RWPE2 (cell line): ENCODE measurements around the gene MALRD1.

Experiments
- ATAC-seq: fragments of 200-7000 bp; cut with Tn5 transposase; 3 replicates; pipeline ENCODE4 v1.9.1; 2021; ENCODE audit warnings: low read depth
- DNase-seq: peaks from one replicate; pipeline ENCODE4 v3.0.0-alpha.2; 2020; ENCODE audit warnings: low spot score
- H3K27ac ChIP-seq: fragments of 450-650 bp; 2 replicates; pipeline ENCODE4 v1.5.1; 2017; ENCODE audit warnings: mild to moderate bottlenecking; ENCODE audit not compliant: poor library complexity, severe bottlenecking
- H3K27me3 ChIP-seq: fragments of 250-450 bp; sonication (Bioruptor Pico); 2 replicates; pipeline ENCODE4 v1.5.1; 2021; ENCODE audit warnings: mild to moderate bottlenecking, moderate library complexity; ENCODE audit not compliant: insufficient read depth, poor library complexity, severe bottlenecking
- H3K36me3 ChIP-seq: fragments of 250-450 bp; sonication (Bioruptor Pico); 2 replicates; pipeline ENCODE4 v1.5.1; 2020; ENCODE audit warnings: low read depth, mild to moderate bottlenecking, moderate library complexity
- H3K4me1 ChIP-seq: fragments of 250-450 bp; sonication (Bioruptor Pico); 2 replicates; pipeline ENCODE4 v1.5.1; 2021; ENCODE audit warnings: mild to moderate bottlenecking, moderate library complexity; ENCODE audit not compliant: insufficient read depth, poor library complexity, severe bottlenecking
- H3K4me3 ChIP-seq: fragments of 250-450 bp; sonication (Bioruptor Pico); 2 replicates; pipeline ENCODE4 v1.5.1; 2021; ENCODE audit warnings: mild to moderate bottlenecking, moderate library complexity; ENCODE audit not compliant: severe bottlenecking
- H3K9me3 ChIP-seq: fragments of 250-450 bp; sonication (Bioruptor Pico); 2 replicates; pipeline ENCODE4 v1.5.1; 2021; ENCODE audit warnings: mild to moderate bottlenecking, moderate library complexity; ENCODE audit not compliant: severe bottlenecking
- CTCF ChIP-seq: fragments of 450-650 bp; IDR thresholded peaks from one replicate; pipeline ENCODE4 v1.5.1; 2017; ENCODE audit warnings: mild to moderate bottlenecking, moderate library complexity; ENCODE audit not compliant: poor library complexity, severe bottlenecking

Gene MALRD1

GRCh38 chr10:19212590-19212989 is 164.0 kb downstream of the MALRD1 start:
- DNase-seq (no peak), ATAC-seq (no peak)
- no peaks in the 10 kb centered on the region for H3K9me3 ChIP-seq
- no peak overlapping the region for H3K27ac ChIP-seq
- no peak overlapping the region for H3K4me3 ChIP-seq
- H3K27me3 ChIP-seq = no peaks in the 10 kb centered on the region
- TF ChIP-seq CTCF = no peak
- H3K4me1 ChIP-seq = no peaks in the 10 kb centered on the region
- H3K36me3 ChIP-seq = no peaks in the 10 kb centered on the region

- ATAC-seq = no peak
- Histone ChIP-seq H3K27me3 (no peaks in the 10 kb centered on the region), H3K9me3 (no peaks in the 10 kb centered on the region), H3K27ac (no peak overlapping the region), H3K36me3 (no peaks in the 10 kb centered on the region), H3K4me3 (no peak overlapping the region), H3K4me1 (no peaks in the 10 kb centered on the region)
- no peak for DNase-seq
- no peak for TF ChIP-seq CTCF
Observed at GRCh38 chr10:19221216-19221615, 172.6 kb downstream of the MALRD1 start.

- TF ChIP-seq CTCF = no peak
- H3K27me3 ChIP-seq = no peaks in the 10 kb centered on the region
- no peaks in the 10 kb centered on the region for H3K9me3 ChIP-seq
- H3K27ac ChIP-seq = no peak overlapping the region
- no peak for ATAC-seq
- no peaks in the 10 kb centered on the region for H3K36me3 ChIP-seq
- no peak for DNase-seq
- no peaks in the 10 kb centered on the region for H3K4me1 ChIP-seq
- H3K4me3 ChIP-seq = no peak overlapping the region
Observed at GRCh38 chr10:19226025-19226424, 177.4 kb downstream of the MALRD1 start.

- Histone ChIP-seq H3K9me3 (no peaks in the 10 kb centered on the region), H3K27me3 (no peaks in the 10 kb centered on the region), H3K36me3 (no peaks in the 10 kb centered on the region), H3K27ac (no peak overlapping the region), H3K4me1 (no peaks in the 10 kb centered on the region), H3K4me3 (no peak overlapping the region)
- TF ChIP-seq CTCF = no peak
- DNase-seq (no peak), ATAC-seq (no peak)
Observed at GRCh38 chr10:19231034-19231433, 182.4 kb downstream of the MALRD1 start.

- Histone ChIP-seq H3K27ac (no peak overlapping the region), H3K9me3 (no peaks in the 10 kb centered on the region), H3K4me1 (no peaks in the 10 kb centered on the region), H3K27me3 (no peaks in the 10 kb centered on the region), H3K36me3 (no peaks in the 10 kb centered on the region), H3K4me3 (no peak overlapping the region)
- no peak for DNase-seq
- no peak for TF ChIP-seq CTCF
- no peak for ATAC-seq
Observed at GRCh38 chr10:19245889-19246752, 197.5 kb downstream of the MALRD1 start.
